HepG2 (cell line): ENCODE data around the gene B3GALNT2. TPM values are rescaled to one million over a fixed set of nuclear protein-coding genes. Genes with fewer than 3 reads are reported as not detected.

Experiments used
- BCL6 ChIP-seq: IDR thresholded peaks from 2 replicates; pipeline ENCODE4 v1.6.1; 2016; ENCODE audit warnings: missing genetic modification reagents, missing compliant biosample characterization
- FOXA1 ChIP-seq, 2 experiments: fragments of 450-650 bp in 1 of 2; sonication (generic) in 1 of 2; formaldehyde crosslinking in 1 of 2; IDR thresholded peaks; 2 replicates each; pipeline versions ENCODE4 v1.4.0 to v1.6.1; 2016 to 2020; ENCODE audit warnings: missing genetic modification reagents in 1 of 2
- GABPB1 ChIP-seq: IDR thresholded peaks from 2 replicates; pipeline ENCODE4 v1.6.1; 2016; ENCODE audit warnings: mild to moderate bottlenecking, missing genetic modification reagents, moderate library complexity, missing compliant biosample characterization
- GFI1 ChIP-seq: sonication (generic); formaldehyde crosslinking; IDR thresholded peaks from 2 replicates; pipeline ENCODE4 v1.5.0; 2020; ENCODE audit warnings: missing genetic modification reagents, mild to moderate bottlenecking, borderline replicate concordance
- GZF1 ChIP-seq: sonication (generic); formaldehyde crosslinking; IDR thresholded peaks from 2 replicates; pipeline ENCODE4 v1.5.1; 2020; ENCODE audit warnings: mild to moderate bottlenecking, missing genetic modification reagents
- HMG20B ChIP-seq: conservative IDR thresholded peaks from 2 replicates; pipeline ENCODE4 v1.6.1; 2016; ENCODE audit warnings: missing genetic modification reagents, missing compliant biosample characterization
- NR2F6 ChIP-seq, 2 experiments: IDR thresholded peaks; 2 replicates each; pipeline ENCODE4 v1.6.1; 2016; ENCODE audit warnings: antibody characterized with exemption in 1 of 2, mild to moderate bottlenecking in 1 of 2
- RFX5 ChIP-seq: IDR thresholded peaks from 2 replicates; pipeline ENCODE4 v1.6.1; 2011; ENCODE audit warnings: low read depth, low read length, improper control_type of control experiment
- RNF219 ChIP-seq: sonication (generic); formaldehyde crosslinking; IDR thresholded peaks from 2 replicates; pipeline ENCODE4 v1.5.0; 2020; ENCODE audit warnings: mild to moderate bottlenecking, missing genetic modification reagents
- SAP130 ChIP-seq: IDR thresholded peaks from 2 replicates; pipeline ENCODE4 v1.6.1; 2016; ENCODE audit warnings: low read depth
- SMAD3 ChIP-seq: sonication (generic); formaldehyde crosslinking; IDR thresholded peaks from 2 replicates; pipeline ENCODE4 v1.4.0; 2020; ENCODE audit warnings: missing genetic modification reagents
- TEAD2 ChIP-seq: sonication (generic); formaldehyde crosslinking; IDR thresholded peaks from 2 replicates; pipeline ENCODE4 v1.9.0; 2021; ENCODE audit warnings: missing genetic modification reagents
- TEF ChIP-seq: sonication (generic); formaldehyde crosslinking; IDR thresholded peaks from 2 replicates; pipeline ENCODE4 v1.5.0; 2020; ENCODE audit warnings: missing genetic modification reagents
- ZBTB1 ChIP-seq: sonication (generic); formaldehyde crosslinking; IDR thresholded peaks from 2 replicates; pipeline ENCODE4 v1.4.0; 2020; ENCODE audit warnings: missing genetic modification reagents, borderline replicate concordance
- ZFP82 ChIP-seq: sonication (generic); formaldehyde crosslinking; IDR thresholded peaks from 2 replicates; pipeline ENCODE4 v1.5.1; 2020; ENCODE audit warnings: mild to moderate bottlenecking, missing genetic modification reagents, borderline replicate concordance
- ZKSCAN8 ChIP-seq: IDR thresholded peaks from 2 replicates; pipeline ENCODE4 v1.6.1; 2016; ENCODE audit warnings: borderline replicate concordance, missing genetic modification reagents, missing compliant biosample characterization
- polyA plus RNA-seq, 8 experiments: library from polyadenylated mRNA; depleted of rRNA in 3 of 8; stranded (reverse) in 7 of 8; unstranded in 1 of 8; fragments of >200 nt; fragmentation: Illumina TruSeq in 4 of 8; extraction: Trizol in 4 of 8; gene quantifications; 2 replicates each; pipeline versions ENCODE4 v1.2.1 to v1.2.3, GENCODE V29; 2011 to 2016; ENCODE audit warnings: low read depth in 4 of 8, missing spikeins in 1 of 8, mixed read lengths in 1 of 8; ENCODE audit not compliant: insufficient read depth in 1 of 8
- total RNA-seq, 5 experiments: library from RNA; depleted of rRNA; stranded (reverse); fragments of >200 nt; fragmentation: Illumina TruSeq; extraction: Trizol; gene quantifications; 2 replicates each; pipeline ENCODE4 v1.2.3, GENCODE V29; 2016; ENCODE audit warnings: low read depth in 1 of 5
- TF ChIP-seq, protein P1 (sequence below): sonication (generic); formaldehyde crosslinking; IDR thresholded peaks from 2 replicates; pipeline ENCODE4 v1.5.0; 2020; ENCODE audit warnings: missing genetic modification reagents
- TF ChIP-seq, protein P2 (sequence below), 2 experiments: fragments of 450-650 bp in 1 of 2; sonication (generic) in 1 of 2; formaldehyde crosslinking; IDR thresholded peaks; 2 replicates each; pipeline versions ENCODE4 v1.5.0 to v1.8.0; 2020 to 2022; ENCODE audit warnings: mild to moderate bottlenecking in 1 of 2, missing genetic modification reagents in 1 of 2
- TF ChIP-seq, protein P3 (sequence below): IDR thresholded peaks from 2 replicates; pipeline ENCODE4 v1.6.1; 2016; ENCODE audit warnings: low read depth, missing genetic modification reagents, missing compliant biosample characterization

B3GALNT2 gene
- total and polyA plus RNA-seq, 2 of the 13 experiments (the other 11 are each of a cell fraction or from before 2014, with no cell fraction given) = 16.5 to 28.9 TPM

DNA sequence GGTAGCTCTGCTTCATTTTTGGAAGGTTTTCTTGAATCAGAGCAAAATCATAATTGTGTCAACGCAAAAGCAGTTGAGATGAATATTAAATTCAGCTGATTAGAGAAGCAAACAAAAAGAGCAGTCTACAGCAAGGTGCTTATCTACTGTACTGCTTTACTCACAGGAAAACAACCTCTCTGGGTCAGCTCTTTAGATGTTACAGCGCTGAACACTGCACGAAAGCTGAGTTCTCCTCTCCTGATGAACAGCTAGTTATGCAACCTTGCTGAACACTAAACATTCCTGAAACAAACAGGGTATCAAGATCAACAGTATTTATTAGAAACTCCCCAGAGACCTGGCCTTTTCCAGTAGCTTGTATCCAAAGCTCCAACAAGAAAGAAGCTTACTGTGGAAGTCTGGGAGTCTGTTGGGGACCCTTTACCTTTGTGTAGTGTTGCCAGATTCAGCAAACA is 95.7 kb downstream of the B3GALNT2 start (continued):
- TF ChIP-seq RNF219 (no peak), ZFP82 (CRISPR knock-in tag) (no peak), TEF (peak; percentile 94), HMG20B (CRISPR knock-in tag) (no peak), FOXA1 (IDR thresholded peaks at IDR 0.05) (no peak), FOXA1 (CRISPR knock-in tag; IDR thresholded peaks at IDR 0.05) (peak; percentile 55), GZF1 (CRISPR knock-in tag) (no peak), GABPB1 (CRISPR knock-in tag) (0 out of 2 replicates have a peak, but pooled peaks have one; percentile 3), SMAD3 (CRISPR knock-in tag) (peak; percentile 79; the same call in 1 of the 2 replicates), BCL6 (CRISPR knock-in tag) (peak; percentile 83), GFI1 (0 out of 2 replicates have a peak, but pooled peaks have one; percentile 19), TEAD2 (CRISPR knock-in tag) (no peak), SAP130 (peak; percentile 58), ZKSCAN8 (CRISPR knock-in tag) (peak; percentile 28; the same call in 1 of the 2 replicates), ZBTB1 (CRISPR knock-in tag) (no peak), RFX5 (no peak), NR2F6 (IDR thresholded peaks at IDR 0.05) (0 out of 2 replicates have a peak, but pooled peaks have one; percentile 36), NR2F6 (CRISPR knock-in tag; IDR thresholded peaks at IDR 0.05) (peak; percentile 69)
- TF ChIP-seq, protein P1, sequence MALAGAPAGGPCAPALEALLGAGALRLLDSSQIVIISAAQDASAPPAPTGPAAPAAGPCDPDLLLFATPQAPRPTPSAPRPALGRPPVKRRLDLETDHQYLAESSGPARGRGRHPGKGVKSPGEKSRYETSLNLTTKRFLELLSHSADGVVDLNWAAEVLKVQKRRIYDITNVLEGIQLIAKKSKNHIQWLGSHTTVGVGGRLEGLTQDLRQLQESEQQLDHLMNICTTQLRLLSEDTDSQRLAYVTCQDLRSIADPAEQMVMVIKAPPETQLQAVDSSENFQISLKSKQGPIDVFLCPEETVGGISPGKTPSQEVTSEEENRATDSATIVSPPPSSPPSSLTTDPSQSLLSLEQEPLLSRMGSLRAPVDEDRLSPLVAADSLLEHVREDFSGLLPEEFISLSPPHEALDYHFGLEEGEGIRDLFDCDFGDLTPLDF (CRISPR knock-in tag) = 0 out of 2 replicates have a peak, but pooled peaks have one; percentile 8
- TF ChIP-seq, protein P2, sequence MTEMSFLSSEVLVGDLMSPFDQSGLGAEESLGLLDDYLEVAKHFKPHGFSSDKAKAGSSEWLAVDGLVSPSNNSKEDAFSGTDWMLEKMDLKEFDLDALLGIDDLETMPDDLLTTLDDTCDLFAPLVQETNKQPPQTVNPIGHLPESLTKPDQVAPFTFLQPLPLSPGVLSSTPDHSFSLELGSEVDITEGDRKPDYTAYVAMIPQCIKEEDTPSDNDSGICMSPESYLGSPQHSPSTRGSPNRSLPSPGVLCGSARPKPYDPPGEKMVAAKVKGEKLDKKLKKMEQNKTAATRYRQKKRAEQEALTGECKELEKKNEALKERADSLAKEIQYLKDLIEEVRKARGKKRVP (CRISPR knock-in tag; IDR thresholded peaks at IDR 0.05) = 0 out of 4 replicates have a peak, but pooled peaks of 1 of the 2 experiments have one; percentile 48
- TF ChIP-seq, protein P3, sequence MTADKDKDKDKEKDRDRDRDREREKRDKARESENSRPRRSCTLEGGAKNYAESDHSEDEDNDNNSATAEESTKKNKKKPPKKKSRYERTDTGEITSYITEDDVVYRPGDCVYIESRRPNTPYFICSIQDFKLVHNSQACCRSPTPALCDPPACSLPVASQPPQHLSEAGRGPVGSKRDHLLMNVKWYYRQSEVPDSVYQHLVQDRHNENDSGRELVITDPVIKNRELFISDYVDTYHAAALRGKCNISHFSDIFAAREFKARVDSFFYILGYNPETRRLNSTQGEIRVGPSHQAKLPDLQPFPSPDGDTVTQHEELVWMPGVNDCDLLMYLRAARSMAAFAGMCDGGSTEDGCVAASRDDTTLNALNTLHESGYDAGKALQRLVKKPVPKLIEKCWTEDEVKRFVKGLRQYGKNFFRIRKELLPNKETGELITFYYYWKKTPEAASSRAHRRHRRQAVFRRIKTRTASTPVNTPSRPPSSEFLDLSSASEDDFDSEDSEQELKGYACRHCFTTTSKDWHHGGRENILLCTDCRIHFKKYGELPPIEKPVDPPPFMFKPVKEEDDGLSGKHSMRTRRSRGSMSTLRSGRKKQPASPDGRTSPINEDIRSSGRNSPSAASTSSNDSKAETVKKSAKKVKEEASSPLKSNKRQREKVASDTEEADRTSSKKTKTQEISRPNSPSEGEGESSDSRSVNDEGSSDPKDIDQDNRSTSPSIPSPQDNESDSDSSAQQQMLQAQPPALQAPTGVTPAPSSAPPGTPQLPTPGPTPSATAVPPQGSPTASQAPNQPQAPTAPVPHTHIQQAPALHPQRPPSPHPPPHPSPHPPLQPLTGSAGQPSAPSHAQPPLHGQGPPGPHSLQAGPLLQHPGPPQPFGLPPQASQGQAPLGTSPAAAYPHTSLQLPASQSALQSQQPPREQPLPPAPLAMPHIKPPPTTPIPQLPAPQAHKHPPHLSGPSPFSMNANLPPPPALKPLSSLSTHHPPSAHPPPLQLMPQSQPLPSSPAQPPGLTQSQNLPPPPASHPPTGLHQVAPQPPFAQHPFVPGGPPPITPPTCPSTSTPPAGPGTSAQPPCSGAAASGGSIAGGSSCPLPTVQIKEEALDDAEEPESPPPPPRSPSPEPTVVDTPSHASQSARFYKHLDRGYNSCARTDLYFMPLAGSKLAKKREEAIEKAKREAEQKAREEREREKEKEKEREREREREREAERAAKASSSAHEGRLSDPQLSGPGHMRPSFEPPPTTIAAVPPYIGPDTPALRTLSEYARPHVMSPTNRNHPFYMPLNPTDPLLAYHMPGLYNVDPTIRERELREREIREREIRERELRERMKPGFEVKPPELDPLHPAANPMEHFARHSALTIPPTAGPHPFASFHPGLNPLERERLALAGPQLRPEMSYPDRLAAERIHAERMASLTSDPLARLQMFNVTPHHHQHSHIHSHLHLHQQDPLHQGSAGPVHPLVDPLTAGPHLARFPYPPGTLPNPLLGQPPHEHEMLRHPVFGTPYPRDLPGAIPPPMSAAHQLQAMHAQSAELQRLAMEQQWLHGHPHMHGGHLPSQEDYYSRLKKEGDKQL = no peak
